DLD1 (cell line): ENCODE measurements around the gene NPBWR2.
"Not testable (repeated sequence)": the region's sequence is repeated elsewhere in the genome, so short reads cannot be mapped to it uniquely, and the experiment has no call there.

Source experiments
- in situ Hi-C: cut with HindIII; loops from 2 replicates; pipeline ENCODE4 v1.10.0; 2017; ENCODE audit warnings: low sequenced_read_pairs

Gene NPBWR2

GRCh38 chr20:64090165-64090564 is 17.2 kb downstream of the NPBWR2 start:
- in situ Hi-C loops = no loop called here

DNA sequence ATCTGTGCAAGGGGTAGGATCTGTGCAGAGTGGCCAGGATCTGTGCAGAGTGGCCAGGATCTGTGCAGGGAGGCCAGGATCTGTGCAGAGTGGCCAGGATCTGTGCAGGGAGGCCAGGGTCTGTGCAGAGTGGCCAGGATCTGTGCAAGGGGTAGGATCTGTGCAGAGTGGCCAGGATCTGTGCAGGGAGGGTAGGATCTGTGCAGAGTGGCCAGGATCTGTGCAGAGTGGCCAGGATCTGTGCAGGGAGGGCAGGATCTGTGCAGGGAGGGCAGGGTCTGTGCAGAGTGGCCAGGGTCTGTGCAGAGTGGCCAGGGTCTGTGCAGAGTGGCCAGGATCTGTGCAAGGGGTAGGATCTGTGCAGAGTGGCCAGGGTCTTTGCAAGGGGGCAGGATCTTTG is 18.8 kb downstream of the NPBWR2 start:
- in situ Hi-C loops = not testable (repeated sequence)

- in situ Hi-C loops = not testable (repeated sequence)
These were observed 20.0 kb downstream of the NPBWR2 start for GRCh38 chr20:64087226-64087825.

DNA sequence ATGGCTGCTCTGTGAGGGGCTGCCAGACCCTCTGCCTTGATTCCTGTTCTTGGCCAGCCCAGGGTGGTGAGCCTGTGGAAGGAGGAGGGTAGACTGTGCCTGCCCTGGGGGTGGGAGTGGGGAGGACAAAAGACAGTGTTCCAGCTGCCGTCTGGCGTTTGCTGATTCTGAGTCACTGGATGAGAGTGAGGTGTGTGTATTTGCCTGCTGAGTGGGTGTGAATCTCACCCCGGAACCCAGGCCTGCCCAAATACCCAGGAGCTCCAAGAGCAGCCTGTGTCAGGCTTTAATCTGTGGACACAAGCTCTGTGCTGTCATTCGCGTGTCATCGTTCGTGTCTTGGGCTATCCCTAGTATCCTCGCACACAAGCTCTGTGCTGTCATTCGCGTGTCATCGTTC is 20.6 kb downstream of the NPBWR2 start:
- in situ Hi-C loops = no loop called here

DNA sequence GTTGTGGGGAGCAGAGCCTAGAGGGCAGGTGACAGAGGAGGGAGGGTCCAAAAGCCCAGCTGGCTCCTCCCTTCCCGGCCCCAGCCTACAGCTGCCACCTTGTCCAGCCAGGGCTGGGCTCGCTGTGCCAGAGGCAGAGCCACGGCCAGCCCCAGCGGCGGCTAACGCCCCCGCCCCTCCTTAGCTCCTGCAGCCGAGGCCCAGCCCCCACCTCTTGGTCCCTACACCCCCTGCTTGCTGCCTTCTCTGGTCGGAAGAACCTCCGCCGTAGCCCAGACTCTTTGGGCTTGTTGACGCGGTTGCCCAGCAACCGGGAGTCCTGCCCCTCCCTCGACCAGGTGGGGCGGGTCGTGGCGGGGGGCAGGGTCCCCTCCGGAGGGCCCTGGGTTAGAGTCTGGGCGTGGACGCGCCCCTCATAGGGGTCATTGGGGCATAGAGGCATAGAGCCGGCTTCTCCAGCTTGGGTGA is 22.6 kb downstream of the NPBWR2 start:
- in situ Hi-C loops = no loop called here

GRCh38 chr20:64083804-64084684 is 23.3 kb downstream of the NPBWR2 start, which contains the start of gene LKAAEAR1:
Gene LKAAEAR1, minus strand, starts transcription at chr20:64084398. Its CDS starts 179 bp downstream, at chr20:64084219.
- in situ Hi-C loops = no loop called here

GRCh38 chr20:64083378-64083803 is 24.0 kb downstream of the NPBWR2 start:
- in situ Hi-C loops = no loop called here

DNA sequence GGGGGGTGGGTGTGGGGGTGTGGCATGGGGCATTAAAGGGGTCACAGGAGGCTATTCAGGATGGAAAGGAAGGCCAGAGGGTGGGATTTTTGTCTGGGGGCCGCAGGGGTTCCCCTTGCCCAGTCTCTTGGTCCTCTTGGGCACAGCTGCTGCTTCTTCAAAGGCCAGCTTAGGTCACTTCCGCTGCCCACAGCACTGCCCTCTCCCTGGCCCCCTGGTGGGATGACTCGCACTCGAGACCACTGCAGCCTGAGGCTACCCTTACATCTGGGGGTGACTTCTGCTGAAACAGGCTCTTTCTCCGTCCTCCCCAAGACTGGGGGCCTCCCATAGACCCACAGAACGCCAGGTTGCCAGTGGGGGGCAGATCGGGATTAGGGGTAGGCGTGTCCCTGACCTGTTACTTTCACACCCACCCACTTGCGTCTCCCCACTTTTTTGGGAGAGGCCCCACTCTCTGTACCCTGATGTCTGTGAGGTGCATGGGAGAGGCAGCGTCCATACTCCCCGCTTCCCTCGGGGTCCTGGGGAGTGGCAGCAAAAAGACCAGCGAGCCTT is 24.5 kb downstream of the NPBWR2 start:
- in situ Hi-C loops = no loop called here

- in situ Hi-C loops = no loop called here
These were observed 25.1 kb downstream of the NPBWR2 start for GRCh38 chr20:64082126-64082731.

DNA sequence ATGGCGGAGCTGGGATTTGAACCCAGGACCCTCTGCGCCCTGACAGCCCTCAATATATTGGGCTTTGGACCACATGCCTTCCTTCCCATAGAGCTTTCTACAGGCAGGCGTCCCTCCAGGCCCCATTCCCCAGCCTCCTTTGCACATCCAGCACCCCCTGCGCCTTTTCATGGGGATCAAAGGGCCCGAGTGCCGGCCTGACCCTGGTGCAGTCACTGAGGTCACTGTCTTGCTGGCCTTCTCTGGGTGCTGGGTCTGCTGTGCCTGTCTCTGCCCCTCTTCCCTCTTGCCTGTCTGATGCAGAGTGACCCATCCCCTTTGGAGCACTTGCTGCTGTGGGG is 25.8 kb downstream of the NPBWR2 start:
- in situ Hi-C loops = no loop called here

DNA sequence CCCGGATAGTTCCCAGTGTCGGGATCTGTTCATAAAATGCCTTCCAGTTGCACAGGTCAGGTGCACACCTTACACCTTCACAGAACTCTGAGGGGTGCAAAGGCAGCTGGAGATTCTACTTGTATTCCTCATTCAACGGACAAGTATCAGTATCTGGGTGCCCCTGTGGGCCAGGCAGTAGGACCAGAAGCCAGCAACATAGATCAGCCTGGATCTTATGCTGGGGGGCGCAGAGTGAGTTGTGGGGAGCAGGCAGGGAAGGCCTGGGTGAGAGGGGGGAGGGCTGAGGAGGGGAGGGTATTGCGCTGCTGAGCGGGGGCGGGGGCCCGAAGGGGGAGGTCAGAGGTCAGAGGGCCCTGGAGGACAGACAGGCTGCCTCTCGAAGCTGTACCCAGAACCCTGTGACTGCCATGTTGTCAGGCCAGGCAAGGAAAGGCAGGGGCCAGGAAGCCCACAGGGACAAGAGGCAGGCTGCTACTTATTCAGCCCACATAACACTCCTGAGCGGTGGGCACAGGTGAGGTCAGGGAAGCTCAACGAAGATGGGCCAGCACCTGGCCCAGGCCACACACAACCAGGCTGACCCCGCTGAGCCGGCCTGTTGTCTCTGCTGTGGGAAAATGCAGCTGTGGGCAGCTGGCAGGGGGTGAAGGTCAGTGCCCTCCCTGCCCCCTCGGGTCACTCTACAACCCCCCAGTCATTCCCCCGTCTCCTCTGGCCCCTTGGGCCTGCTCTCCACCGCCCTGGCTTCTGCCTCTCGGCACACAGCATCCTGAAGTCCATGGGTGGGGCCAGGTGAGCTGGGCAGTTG is 26.3 kb downstream of the NPBWR2 start:
- in situ Hi-C loops = no loop called here

GRCh38 chr20:64080013-64080812 is 27.2 kb downstream of the NPBWR2 start, which contains the start of gene OPRL1:
Gene OPRL1, plus strand, starts transcription at chr20:64080082. Its CDS starts 12,639 bp downstream, at chr20:64092721.
- in situ Hi-C loops = no loop called here

DNA sequence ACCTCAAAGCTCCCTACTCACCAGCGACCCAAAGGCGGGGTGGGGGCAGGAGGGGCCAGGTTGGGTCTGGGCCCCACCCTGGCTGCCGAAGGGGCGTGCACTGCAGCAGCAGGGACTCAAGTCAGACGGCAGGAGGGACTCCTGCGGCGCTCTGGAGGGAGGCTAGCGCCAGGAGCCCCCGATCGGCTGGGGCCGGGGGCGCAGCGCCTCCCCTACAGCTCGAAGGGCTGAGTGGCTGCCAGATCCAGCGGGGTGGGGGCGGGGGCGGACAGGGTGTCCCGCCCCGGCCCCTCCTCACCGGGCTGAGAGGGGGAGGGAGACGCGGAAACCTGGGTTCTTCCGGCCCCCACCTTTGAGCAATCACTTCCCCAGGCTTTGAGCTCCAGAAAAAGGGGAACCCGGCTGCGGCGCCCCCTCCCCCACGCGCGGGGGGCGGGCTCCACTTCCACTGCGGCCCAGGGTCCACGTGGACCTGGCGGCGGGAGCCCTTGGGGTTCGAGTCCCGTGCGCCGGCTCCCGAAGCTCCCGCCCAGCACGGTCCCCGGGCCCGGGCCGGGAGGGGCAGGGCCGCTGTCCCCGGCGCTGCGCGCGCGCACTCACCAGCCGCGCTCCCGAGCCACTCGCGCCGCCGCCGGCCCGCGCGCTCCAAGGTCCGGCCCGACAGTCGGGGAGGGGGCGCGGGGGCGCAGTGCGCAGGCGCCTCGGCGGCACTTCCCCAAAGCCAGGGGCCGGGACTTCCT is 27.9 kb downstream of the NPBWR2 start, which contains the start of gene RGS19:
Gene RGS19, minus strand, starts transcription at position 246 of the 740 bp plus-strand sequence. CDS start 2,632 bp downstream, outside the sequence.
- in situ Hi-C loops = no loop called here

GRCh38 chr20:64078934-64079272 is 28.5 kb downstream of the NPBWR2 start:
- in situ Hi-C loops = no loop called here

GRCh38 chr20:64077876-64078551 is 29.4 kb downstream of the NPBWR2 start:
- in situ Hi-C loops = no loop called here

- in situ Hi-C loops = no loop called here
These were observed 29.9 kb downstream of the NPBWR2 start for GRCh38 chr20:64077541-64077875.

- in situ Hi-C loops = no loop called here
These were observed 30.3 kb downstream of the NPBWR2 start for GRCh38 chr20:64077094-64077493.
